ENCODE measurements around the gene RING1.
A peak's percentile ranks its signal among the peaks of the same experiment; 100 is the strongest.

Gene RING1

GRCh38 chr6:33192105-33192646 is 16.1 kb upstream of the RING1 start, which contains the start of gene COL11A2:
Gene COL11A2, minus strand, starts transcription at chr6:33192467. Its CDS starts 227 bp downstream, at chr6:33192240.
- DNase-seq (ENCODE audit: low read depth in 2 of 2): no peak

GRCh38 chr6:33192671-33193602 is 15.4 kb upstream of the RING1 start:
- no peak for DNase-seq (ENCODE audit: low read depth in 2 of 2)

GRCh38 chr6:33193619-33194018 is 14.7 kb upstream of the RING1 start:
- no peak for DNase-seq (ENCODE audit: low read depth in 2 of 2)

GRCh38 chr6:33194431-33194979 is 13.8 kb upstream of the RING1 start:
- no peak for DNase-seq (ENCODE audit: low read depth in 2 of 2)

- DNase-seq (ENCODE audit: low read depth in 2 of 2): no peak
These were observed 12.8 kb upstream of the RING1 start for GRCh38 chr6:33195304-33196165.

GRCh38 chr6:33197431-33198048 is 10.8 kb upstream of the RING1 start:
- DNase-seq (ENCODE audit: low read depth in 2 of 2): no peak

- DNase-seq (ENCODE audit: low read depth in 2 of 2): no peak
These were observed 10.0 kb upstream of the RING1 start for GRCh38 chr6:33198159-33198852.

GRCh38 chr6:33198853-33199436 is 9.4 kb upstream of the RING1 start:
- no peak for DNase-seq (ENCODE audit: low read depth in 2 of 2)

- DNase-seq (ENCODE audit: low read depth in 2 of 2): no peak
These were observed 8.5 kb upstream of the RING1 start for GRCh38 chr6:33199687-33200218.

GRCh38 chr6:33200219-33201146 is 7.8 kb upstream of the RING1 start, which contains the start of the genes RXRB and SLC39A7:
Gene RXRB, minus strand, starts transcription at chr6:33200665. Its CDS starts 189 bp downstream, at chr6:33200476.
Gene SLC39A7, plus strand, starts transcription at chr6:33200867. Its CDS starts 379 bp downstream, at chr6:33201246.
- DNase-seq (ENCODE audit: low read depth in 2 of 2): peak; percentile 99

GRCh38 chr6:33201147-33201545 is 7.2 kb upstream of the RING1 start:
- DNase-seq (ENCODE audit: low read depth in 2 of 2): no peak

- DNase-seq (ENCODE audit: low read depth in 2 of 2): no peak
These were observed 6.4 kb upstream of the RING1 start for GRCh38 chr6:33201935-33202334.

- DNase-seq (ENCODE audit: low read depth in 2 of 2): no peak
These were observed 5.5 kb upstream of the RING1 start for GRCh38 chr6:33202799-33203198.

GRCh38 chr6:33203443-33204164 is 4.7 kb upstream of the RING1 start:
- DNase-seq (ENCODE audit: low read depth in 2 of 2): no peak

GRCh38 chr6:33204165-33204414 is 4.2 kb upstream of the RING1 start:
- no peak for DNase-seq (ENCODE audit: low read depth in 2 of 2)

- DNase-seq (ENCODE audit: low read depth in 2 of 2): peak; percentile 79 to 81
These were observed 3.7 kb upstream of the RING1 start, which contains the start of gene HSD17B8 for GRCh38 chr6:33204415-33205190. Gene HSD17B8, plus strand, starts transcription at chr6:33204655. Its CDS starts 14 bp downstream, at chr6:33204669.

- DNase-seq (ENCODE audit: low read depth in 2 of 2): no peak
These were observed 2.9 kb upstream of the RING1 start for GRCh38 chr6:33205191-33206026.
